ENCODE measurements around the gene C1QL3.

C1QL3 gene

DNA sequence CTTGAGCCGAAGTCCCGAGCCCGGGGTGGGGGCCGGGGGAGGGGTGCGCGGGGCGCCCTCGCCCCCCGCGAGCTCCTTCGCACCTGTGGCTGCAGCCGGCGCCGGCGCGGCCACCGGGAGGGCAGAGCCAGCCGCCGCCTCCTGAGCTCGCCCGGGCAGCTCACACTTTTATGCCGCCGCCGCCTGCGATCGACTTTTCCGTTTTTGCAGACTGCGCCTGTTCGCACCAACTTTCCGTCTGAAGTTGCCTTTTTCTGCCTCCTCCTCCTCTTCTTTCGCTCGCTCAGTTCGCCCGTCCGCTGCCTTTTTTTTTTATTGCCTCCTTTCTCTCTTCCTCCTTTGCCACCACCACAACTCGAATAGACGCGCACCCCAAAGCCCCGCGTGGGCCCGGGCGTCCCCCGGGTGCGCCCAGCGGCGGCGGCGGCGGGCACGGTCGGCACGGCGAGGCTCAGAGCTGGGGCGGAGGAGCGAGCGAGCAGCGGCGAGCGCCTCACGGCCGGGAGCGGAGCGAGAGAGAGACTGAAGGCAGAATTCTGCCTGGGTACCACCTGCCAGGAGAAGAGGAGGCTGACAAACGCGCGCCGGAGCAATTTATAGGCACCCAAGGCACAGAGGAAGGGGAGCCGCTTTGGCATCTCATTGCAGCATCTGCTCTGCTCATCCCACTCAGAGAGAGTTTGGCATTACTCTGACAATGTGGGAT lies at the start of gene C1QL3:
TSS of gene C1QL3 (minus strand) at position 569 of the 706 bp plus-strand sequence. CDS start 814 bp downstream, outside the sequence.
- DNase-seq (ENCODE audit: low spot score): peak; percentile 26

DNA sequence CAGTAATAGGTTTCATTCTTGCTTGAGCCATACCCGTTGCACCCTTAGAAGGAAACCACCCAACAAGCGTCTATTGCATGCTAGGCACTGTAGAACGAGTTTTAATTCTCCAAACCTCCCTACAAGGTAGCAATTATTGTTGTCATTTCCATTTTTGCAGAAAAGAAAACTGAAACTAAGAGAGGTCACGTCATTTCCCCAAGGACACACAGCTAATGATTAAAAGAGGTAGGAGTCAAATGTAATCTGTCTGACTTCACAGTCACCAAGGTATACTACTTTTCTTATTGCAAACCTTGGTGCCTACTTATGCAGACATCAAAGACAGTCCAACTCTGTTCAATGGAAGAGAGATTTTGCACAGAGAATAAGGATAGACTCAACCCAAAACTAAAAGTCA lies 49.1 kb upstream of the C1QL3 start:
- DNase-seq (ENCODE audit: low spot score): peak; percentile 22

DNA sequence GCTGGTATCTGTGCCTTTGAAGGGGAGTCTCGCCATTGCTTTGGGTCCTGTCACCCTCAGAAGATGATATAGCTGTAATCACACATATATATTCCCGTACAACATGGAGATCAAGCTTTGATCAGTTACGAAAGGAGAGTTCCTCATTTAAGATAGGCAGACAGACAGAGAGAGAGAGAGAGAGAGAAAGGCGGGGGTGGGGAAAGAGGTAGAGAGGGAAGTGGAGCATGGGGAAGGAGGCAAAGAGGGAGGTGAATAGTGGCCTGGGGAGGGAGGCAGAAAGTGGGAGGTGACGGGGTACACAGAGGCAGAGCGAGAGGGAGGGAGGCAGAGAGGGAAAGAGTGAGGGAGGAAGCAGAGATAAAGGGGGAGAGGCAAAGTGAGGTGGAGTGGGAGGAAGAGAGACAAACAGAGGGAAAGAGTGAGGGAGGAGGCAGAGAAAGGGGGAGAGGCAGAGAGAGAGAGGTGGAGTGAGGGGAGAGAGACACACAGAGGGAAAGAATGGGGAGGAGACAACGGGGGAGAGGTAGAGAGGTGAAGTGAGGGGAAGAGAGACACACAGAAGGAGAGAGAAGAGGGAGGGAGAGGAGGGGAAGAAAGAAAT lies 44.6 kb upstream of the C1QL3 start:
- DNase-seq (ENCODE audit: low spot score): no peak

DNA sequence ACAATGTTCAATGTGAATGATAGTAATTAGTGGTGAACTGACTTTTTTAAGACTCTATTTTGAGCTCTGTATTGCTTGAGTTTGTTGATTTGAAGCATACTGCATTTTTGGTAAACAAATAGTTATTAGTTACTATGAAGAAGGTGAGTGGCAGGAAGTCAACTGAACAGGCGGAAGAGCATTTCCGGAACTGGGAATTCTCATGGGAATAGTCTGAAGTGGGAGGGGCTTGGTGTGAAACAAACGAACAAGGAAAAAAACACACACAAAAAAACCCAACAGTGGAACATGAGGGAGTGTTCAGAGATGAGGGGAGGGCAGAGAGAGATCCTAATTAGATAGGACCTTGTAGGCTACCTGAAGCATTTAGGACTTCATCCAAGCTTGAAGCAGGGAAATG lies 43.9 kb upstream of the C1QL3 start:
- DNase-seq (ENCODE audit: low spot score): no peak

DNA sequence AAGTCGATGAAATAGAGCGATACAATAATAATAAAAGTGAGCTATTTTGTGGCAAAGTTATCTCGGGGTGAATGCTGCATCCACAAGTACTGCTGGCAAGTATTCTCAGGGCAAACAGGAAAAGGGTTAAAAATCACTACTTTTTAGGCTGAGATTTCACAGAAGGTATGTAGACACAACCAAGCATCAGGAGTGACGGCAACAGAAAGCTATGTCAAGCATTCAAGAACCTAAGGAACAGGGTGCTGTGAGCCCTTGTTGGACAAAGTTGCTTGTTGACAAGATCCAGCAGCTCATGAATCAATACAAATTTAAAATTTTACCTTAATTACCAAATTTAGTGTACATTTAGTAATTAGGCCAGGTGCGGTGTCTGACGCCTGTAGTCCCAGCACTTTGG lies 41.2 kb upstream of the C1QL3 start:
- no peak for DNase-seq (ENCODE audit: low spot score)

DNA sequence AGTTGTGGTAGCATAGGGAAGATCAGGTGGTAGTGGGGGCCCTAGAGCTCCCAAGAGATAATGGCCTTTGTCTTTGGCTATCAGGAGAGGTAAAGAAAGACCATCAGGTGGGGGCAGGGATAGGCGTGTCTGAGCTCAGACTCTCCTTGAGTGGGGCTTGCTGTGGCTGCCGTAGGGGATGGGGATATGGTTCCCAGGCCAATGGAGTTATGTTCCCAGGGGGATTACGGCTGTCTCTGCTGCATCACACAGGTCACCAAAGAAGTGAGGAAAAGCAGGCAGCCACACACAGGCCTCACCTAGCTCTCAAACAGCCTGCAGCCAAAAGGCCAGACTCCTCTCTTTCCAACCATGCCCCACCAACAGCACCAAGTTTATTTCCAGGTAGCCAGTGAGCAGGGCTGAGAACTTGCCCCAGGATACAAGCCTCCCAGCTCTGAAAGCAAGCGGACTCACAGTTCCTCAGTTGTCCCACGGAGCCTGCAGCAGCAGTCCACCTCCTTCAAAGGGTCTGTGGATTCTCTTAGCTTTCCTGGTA lies 37.6 kb upstream of the C1QL3 start:
- DNase-seq (ENCODE audit: low spot score): no peak

DNA sequence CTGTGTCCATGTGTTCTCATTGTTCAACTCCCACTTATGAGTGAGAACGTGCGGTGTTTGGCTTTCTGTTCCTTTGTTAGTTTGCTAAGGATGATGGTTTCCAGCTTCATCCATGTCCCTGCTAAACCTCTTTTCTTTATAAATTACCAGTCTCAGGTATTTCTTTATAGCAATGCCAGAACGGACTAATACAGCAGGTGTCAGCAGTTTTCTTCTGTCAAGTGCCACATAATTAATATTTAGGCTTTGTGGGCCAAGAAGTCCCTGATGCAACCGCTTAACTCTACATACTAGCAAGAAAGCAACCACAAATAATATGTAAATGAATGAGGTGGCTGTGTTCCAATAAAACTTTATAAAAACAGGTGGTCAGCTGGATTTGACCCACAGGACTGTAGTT lies 26.3 kb upstream of the C1QL3 start:
- no peak for DNase-seq (ENCODE audit: low spot score)

DNA sequence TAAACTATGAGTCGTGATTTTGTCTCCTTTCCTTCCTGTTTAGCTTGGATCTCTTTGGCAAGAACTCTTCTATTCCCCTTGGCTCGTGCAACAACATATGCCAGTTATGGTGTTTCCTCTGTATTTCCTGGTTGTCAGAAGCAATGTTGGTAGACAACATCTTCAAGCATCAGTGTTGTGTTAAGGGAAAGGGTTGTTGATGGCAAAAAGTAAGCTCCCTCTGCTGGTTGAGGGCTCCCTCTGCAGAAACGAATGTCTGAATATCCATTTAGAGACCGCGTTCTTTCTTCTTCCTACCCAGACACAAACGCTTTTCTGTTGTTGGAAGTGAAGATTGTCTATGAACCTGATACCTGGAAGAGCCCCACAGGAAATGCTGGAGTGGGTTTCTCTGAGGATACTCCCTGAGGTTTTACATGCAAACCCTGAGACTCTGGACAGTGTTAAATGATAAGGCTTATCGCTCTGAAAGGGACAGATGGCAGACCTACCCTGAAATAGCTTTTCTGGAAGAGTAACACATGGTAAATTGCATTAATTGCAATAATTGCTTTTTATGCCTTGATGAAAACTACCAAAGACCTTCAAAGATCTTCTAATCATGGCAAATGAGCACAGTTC lies 23.5 kb upstream of the C1QL3 start:
- peak; percentile 39 for DNase-seq (ENCODE audit: low spot score)

DNA sequence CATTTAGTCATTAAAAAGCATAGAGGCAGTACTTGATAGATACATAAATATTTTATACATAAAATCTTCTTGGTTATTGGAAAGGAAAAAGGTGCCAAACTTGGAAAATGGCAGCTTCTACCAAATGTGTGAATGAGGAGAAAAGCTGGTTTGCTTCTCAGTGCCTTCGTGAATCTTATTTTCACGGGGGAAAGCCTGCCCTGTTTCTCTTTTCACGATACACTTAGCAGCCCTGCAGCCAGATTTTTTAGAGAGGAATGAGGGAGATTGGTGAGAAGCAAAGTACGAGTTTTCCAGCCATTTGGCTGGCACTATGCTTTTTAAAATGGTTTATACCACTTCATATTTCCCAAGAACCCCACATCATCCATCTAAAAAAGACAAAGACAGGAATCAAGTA lies 22.9 kb upstream of the C1QL3 start:
- no peak for DNase-seq (ENCODE audit: low spot score)

DNA sequence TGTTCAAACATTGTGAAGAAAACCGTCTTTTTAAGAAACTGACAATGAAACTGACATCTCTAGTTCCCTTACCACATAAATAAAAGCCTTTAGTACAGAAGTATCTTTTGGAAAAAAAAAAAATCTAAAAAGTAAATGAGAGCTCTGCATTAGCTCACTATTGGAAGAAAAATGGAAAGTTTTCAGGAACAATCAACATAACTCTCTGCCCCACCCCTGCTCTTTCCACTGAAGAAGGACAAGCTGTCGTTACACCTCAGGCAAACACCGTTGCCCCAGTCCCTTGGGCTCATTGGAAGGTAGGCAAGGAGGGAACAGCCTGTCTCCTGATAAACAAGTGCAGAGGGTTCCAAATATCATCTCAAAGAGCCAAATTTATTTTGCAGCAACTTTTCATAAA lies 22.4 kb upstream of the C1QL3 start:
- no peak for DNase-seq (ENCODE audit: low spot score)

DNA sequence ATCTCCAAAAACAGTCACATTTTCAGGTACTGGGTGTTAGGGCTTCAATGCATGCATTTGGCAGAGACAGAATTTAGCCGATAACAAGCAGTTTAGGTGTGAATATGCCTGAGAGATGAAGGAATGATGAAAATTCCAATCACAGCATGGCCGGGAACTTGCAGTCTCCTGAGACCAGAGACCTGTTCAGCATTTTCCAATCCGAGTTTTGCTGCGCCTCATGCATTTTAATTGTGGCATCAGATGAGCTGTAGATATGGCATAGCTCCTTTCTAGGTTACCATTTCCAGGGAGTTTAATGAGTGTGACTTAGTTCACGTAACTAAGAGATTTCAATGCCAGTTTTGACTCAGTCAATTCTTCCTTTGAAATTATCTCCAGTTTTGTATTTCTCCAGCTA lies 14.5 kb upstream of the C1QL3 start:
- DNase-seq (ENCODE audit: low spot score): no peak

DNA sequence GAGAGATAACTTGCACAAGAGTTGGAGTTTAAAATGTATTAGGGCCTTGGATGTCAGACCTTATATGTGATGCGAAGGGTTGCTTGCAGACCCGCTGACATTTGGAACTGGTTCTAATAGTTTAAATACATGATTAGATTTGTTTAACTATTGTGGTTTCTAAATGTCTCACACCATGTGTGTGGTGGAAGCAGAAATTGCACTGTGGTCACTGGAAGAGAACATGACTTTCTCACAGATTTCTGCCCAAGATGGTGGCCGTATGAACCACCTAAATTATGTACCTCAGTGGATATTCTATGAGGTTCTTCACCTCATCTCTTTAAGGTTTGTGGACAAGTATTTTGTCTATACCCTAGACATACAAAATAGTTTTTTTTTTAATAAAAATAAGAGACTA lies 8.2 kb upstream of the C1QL3 start:
- DNase-seq (ENCODE audit: low spot score): no peak

DNA sequence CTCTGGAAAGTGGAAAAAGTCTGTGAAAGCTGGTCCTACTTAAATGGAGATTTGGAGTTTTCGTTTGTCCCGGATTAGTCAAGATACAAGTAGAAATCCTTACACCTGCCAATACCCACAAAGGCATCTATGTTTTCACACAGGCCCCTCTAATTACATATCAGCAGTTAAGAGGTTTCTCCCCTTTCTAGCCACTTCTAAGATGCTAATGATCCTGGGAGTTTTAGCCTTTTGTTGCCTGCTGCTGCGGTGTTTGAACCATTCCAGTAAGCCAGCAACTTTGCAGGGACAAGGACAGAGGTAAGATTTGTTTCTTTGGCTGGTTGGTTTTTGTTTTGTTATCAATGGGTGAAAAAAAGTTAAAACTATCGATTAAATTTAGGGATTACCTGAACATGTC lies 5.8 kb upstream of the C1QL3 start:
- no peak for DNase-seq (ENCODE audit: low spot score)

DNA sequence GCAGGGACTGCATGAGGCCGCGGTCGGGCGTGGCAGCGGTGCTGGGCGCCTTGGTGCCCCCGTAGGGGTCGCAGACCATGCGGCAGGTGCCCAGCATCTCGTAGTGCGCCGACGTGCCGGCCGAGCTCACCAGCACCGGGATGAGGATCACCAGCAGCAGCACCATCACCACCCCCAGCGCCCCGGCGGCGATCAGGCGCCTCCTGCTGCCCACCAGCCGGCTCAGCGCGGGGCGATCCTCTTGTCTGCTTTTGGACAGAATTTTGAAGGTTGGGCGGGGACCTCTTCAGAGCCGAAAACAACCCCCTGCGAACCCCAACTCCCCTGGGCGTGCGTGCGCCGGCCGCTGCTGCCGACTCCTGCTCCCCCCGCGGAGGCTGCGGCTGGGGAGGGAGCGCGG lies 779 bp downstream of the C1QL3 start:
- peak; percentile 25 for DNase-seq (ENCODE audit: low spot score)

DNA sequence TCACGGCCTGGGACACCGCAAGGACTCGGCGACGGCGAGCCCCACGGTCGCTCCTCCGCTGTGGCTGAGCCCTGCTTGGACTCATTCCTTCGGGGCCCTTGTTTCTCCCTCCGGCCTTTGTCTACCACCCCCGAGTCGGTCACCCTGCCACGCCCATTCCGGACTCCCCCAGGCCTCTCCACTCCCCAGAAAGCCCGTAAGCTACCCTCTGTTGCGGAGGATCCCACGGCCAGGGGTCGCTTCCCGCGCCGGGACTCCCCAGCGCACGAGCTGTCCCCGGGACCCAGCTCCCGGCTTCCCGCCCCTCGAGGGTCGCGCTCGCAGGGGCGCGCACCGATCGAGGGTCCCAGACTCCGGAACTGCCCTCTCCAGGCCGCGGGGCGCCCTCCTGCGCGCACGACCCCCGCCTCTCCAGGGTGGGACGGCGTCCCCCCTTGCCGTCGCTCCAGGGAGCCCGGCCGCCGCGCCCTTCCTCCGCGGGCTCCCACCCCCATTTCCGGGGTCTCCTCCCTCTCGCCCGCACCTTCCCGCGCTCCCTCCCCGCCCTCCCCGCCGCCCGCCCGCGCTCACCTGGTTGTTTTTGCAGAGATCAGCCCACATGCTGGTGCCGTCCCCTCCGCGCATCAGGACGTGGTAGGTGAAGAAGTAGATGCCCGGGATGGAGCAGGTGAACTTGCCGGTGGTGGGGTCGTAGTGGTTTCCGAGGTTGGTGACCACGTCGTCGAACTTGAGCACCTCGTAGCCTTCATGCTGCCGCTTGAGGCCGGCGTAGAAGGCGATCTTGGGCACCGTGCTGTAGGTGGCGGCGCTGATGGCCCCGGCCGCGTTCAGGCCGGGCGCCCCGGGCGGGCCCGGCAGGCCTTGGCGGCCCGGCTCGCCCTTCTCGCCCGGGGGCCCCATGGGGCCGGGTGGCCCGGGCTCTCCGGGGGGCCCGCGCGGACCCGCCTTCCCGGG lies 1.5 kb downstream of the C1QL3 start:
- no peak for DNase-seq (ENCODE audit: low spot score)

DNA sequence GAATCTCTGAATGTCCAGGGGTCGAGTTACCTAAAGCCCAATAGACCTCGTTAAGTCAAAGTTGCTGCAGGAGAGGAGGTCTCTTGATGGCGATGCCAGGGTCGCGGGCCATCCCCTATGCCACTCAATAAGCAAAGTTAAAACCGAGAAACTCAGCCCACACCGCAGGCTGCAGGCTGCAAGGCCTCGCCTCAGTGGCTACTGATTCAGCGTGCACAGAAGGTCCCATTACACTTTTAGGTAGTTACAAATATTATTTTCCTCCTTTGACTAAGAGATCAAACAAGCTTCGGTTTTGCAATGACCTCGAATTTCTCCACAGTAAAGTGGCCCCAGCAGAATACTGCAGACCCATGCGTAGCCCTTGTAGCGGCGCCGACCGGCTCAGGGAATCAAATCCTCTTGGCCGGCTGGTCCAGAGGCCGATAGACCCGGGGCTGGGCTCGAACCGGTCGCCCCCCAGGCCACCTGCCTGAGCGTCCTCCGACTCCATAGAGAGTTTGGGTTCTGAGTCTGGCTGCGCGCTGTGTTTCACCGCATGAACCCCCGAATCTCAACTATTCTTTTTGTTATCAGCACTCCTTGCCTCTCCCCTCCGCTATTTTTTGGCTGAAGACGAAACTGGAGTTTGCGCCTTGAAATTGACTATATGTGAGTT lies 2.3 kb downstream of the C1QL3 start:
- DNase-seq (ENCODE audit: low spot score): no peak

DNA sequence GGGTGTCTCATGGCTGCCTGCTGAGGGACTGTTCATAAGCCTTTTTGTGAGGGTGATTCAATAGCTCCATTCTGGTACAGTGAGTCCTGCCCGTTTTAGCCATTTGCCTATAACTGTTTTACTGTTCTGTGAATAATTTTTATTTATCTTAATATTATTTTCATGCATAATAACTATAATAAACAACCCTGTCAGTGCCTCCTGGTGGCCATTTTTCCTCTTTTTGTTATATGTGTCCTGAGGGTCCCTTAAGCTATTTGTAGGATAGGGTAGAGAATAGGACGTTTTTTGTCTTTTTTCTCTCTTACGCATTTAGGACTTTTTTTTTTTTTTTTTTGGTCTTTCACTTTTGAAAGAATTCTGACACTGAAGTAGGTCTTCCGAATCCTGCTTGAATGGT lies 2.9 kb downstream of the C1QL3 start:
- no peak for DNase-seq (ENCODE audit: low spot score)

DNA sequence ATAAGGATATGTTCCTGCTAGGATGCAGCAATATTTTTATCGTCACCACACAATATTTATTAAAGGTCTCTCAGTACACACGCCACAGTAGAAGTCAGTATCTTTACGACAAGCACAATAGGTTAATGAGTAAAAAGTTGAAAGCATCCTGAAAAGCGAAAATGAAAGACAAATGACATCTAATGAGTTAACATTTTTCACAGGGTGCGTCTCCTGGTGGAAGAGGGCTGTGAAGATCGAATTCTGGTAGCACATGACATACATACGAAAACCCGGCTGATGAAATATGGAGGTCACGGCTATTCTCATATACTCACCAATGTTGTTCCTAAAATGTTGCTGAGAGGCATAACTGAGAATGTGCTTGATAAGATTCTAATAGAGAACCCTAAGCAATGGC lies 10.8 kb downstream of the C1QL3 start:
- no peak for DNase-seq (ENCODE audit: low spot score)

DNA sequence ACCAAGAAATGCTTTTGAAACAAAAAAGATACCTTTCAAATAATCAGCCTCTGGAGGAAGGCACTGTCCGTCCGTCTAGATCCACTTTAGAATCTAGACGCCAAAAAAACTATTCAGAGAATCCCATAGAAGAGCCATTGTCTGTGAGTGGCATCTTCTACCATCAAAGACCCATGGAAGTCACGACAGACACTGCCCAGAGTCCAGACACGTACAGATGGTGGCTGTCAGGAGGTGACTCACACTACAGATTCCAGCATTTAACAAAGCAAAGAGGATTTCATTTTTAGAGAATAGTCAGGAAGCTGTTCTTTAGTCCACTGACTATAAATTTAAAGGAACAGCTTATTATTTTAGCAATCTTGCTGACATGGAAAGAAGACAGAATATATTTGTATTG lies 11.7 kb downstream of the C1QL3 start:
- DNase-seq (ENCODE audit: low spot score): no peak

DNA sequence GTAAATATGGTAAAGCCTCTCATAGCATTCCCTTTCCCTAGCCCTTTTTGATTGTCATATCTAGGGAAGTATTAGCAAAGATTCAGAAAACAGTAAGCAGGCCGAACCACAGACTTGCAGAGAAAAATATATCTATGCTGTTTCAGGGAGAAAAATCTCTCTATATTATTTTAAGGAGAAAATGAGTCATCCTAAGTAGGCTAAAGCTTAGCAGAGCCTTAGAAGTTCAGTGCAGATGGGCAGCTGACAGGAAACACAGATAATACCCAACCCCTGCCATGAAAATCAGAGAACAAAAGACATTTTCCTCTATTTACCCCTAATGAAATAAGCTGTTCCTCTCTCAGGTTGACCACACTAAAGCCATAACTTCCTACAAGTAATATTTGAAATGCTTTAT lies 16.5 kb downstream of the C1QL3 start:
- DNase-seq (ENCODE audit: low spot score): no peak

DNA sequence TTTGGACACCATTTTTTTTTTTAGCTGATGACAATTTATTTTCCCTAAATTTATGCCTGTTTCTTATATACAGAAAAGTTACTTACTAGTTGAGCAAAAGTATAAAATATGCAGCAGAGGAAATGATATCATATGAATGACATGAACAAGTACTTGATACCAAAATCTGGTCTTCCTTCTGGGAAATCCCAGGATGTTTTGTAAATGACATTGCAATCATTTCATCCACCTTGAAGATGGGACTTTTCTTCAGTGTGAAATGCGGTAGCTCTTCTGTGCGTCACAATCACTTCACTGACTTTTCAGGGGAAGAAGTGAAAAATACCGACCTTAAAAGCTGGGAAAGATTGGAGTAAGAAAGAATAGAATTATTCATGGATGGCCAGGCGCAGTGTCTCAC lies 23.8 kb downstream of the C1QL3 start:
- no peak for DNase-seq (ENCODE audit: low spot score)

Measured in activated CD4-positive, alpha-beta T cell treated with anti-CD3 and anti-CD28 coated beads, Interleukin-2, Interleukin-4, amounts not matched to agents 100 ng/mL and 50 ng/mL, durations not matched to agents 16 hours and 8 hours (primary cell).